SHP77 (cell line): ENCODE measurements around the gene FRMD3.

ENCODE experiments used
- DNase-seq, 2 experiments: peaks; one replicate each; lab custom pipeline; 2025; lab: John Stamatoyannopoulos, UW

FRMD3 gene

GRCh38 chr9:83235526-83235925, 302.7 kb downstream of the FRMD3 start:
- no peak for DNase-seq

GRCh38 chr9:83234541-83234940, 303.7 kb downstream of the FRMD3 start:
- DNase-seq = no peak

GRCh38 chr9:83233647-83234046, 304.6 kb downstream of the FRMD3 start:
- DNase-seq = no peak

- DNase-seq = no peak
Observed at GRCh38 chr9:83231039-83231438, 307.2 kb downstream of the FRMD3 start.

GRCh38 chr9:83220730-83221129, 317.5 kb downstream of the FRMD3 start:
- no peak for DNase-seq

GRCh38 chr9:83219924-83220438, 318.2 kb downstream of the FRMD3 start:
- DNase-seq = no peak

- peak; percentile 27 to 41 for DNase-seq
Observed at GRCh38 chr9:83219154-83219923, 318.9 kb downstream of the FRMD3 start.

GRCh38 chr9:83218411-83219090, 319.6 kb downstream of the FRMD3 start:
- no peak for DNase-seq

- no peak for DNase-seq
Observed at GRCh38 chr9:83209188-83209731, 328.9 kb downstream of the FRMD3 start.

- no peak for DNase-seq
Observed at GRCh38 chr9:83208065-83208850, 329.9 kb downstream of the FRMD3 start.

GRCh38 chr9:83204047-83204446, 334.2 kb downstream of the FRMD3 start:
- no peak for DNase-seq

GRCh38 chr9:83200531-83200930, 337.7 kb downstream of the FRMD3 start:
- no peak for DNase-seq

- no peak for DNase-seq
Observed at GRCh38 chr9:83199832-83200231, 338.4 kb downstream of the FRMD3 start.

GRCh38 chr9:83199240-83199639, 339.0 kb downstream of the FRMD3 start:
- peak; percentile 31 to 55 for DNase-seq

- DNase-seq = no peak
Observed at GRCh38 chr9:83198371-83198770, 339.8 kb downstream of the FRMD3 start.

- DNase-seq = no peak
Observed at GRCh38 chr9:83197591-83197990, 340.6 kb downstream of the FRMD3 start.

- no peak for DNase-seq
Observed at GRCh38 chr9:83196946-83197345, 341.3 kb downstream of the FRMD3 start.
